Stimulated activated CD4-positive, alpha-beta T cell treated with anti-CD3 and anti-CD28 coated beads, TNF-alpha, amount 100 ng/mL, for 4 hours (primary cell): ENCODE data around the gene DPY19L2.
A peak's percentile ranks its signal among the peaks of the same experiment; 100 is the strongest.
"Not testable (repeated sequence)": the region's sequence is repeated elsewhere in the genome, so short reads cannot be mapped to it uniquely, and the experiment has no call there.

ENCODE experiments used
- DNase-seq, 3 experiments: peaks; one replicate each; pipeline ENCODE4 v3.0.0-alpha.2; 2020; ENCODE audit warnings: low read depth in 3 of 3

The DPY19L2 gene

GRCh38 chr12:63668028-63668799 lies at the start of gene DPY19L2:
Gene DPY19L2 (minus strand): TSS chr12:63668493. CDS start chr12:63668393, 100 bp downstream.
- peak; percentile 17 to 28 (median 24) for DNase-seq

GRCh38 chr12:63716891-63717290 lies 48.6 kb upstream of the DPY19L2 start:
- not testable (repeated sequence) for DNase-seq

- not testable (repeated sequence) for DNase-seq
Observed at GRCh38 chr12:63715107-63715625, 46.9 kb upstream of the DPY19L2 start.

GRCh38 chr12:63714409-63714808 lies 46.1 kb upstream of the DPY19L2 start:
- not testable (repeated sequence) for DNase-seq

GRCh38 chr12:63713681-63714075 lies 45.4 kb upstream of the DPY19L2 start:
- not testable (repeated sequence) for DNase-seq

GRCh38 chr12:63712979-63713680 lies 44.8 kb upstream of the DPY19L2 start:
- not testable (repeated sequence) for DNase-seq

GRCh38 chr12:63712376-63712974 lies 44.2 kb upstream of the DPY19L2 start:
- DNase-seq: not testable (repeated sequence)

- DNase-seq: not testable (repeated sequence)
Observed at GRCh38 chr12:63711339-63711738, 43.0 kb upstream of the DPY19L2 start.

- no peak for DNase-seq
Observed at GRCh38 chr12:63706336-63706735, 38.0 kb upstream of the DPY19L2 start.

GRCh38 chr12:63699678-63700382 lies 31.5 kb upstream of the DPY19L2 start:
- DNase-seq: not testable (repeated sequence)

GRCh38 chr12:63699011-63699410 lies 30.7 kb upstream of the DPY19L2 start:
- not testable (repeated sequence) for DNase-seq

GRCh38 chr12:63690837-63691236 lies 22.5 kb upstream of the DPY19L2 start:
- DNase-seq: not testable (repeated sequence)

GRCh38 chr12:63689141-63689540 lies 20.8 kb upstream of the DPY19L2 start:
- DNase-seq: not testable (repeated sequence)

GRCh38 chr12:63686623-63687022 lies 18.3 kb upstream of the DPY19L2 start:
- not testable (repeated sequence) for DNase-seq

GRCh38 chr12:63685789-63686188 lies 17.5 kb upstream of the DPY19L2 start:
- not testable (repeated sequence) for DNase-seq

- not testable (repeated sequence) for DNase-seq
Observed at GRCh38 chr12:63682617-63683016, 14.3 kb upstream of the DPY19L2 start.

- not testable (repeated sequence) for DNase-seq
Observed at GRCh38 chr12:63680758-63681157, 12.5 kb upstream of the DPY19L2 start.

GRCh38 chr12:63672550-63672949 lies 4.3 kb upstream of the DPY19L2 start:
- DNase-seq: not testable (repeated sequence)

GRCh38 chr12:63669936-63670335 lies 1.6 kb upstream of the DPY19L2 start:
- not testable (repeated sequence) for DNase-seq

GRCh38 chr12:63669427-63669826 lies 1.1 kb upstream of the DPY19L2 start:
- DNase-seq: not testable (repeated sequence)

- DNase-seq: not testable (repeated sequence)
Observed at GRCh38 chr12:63668800-63669365, 590 bp upstream of the DPY19L2 start.
